DMS53 treated with DMSO at 0.1 percent for 48 hours (cell line): Measurements from ENCODE around the gene ATOSA.
A peak's percentile ranks its signal among the peaks of the same experiment; 100 is the strongest.

ENCODE experiments used
- DNase-seq: peaks from one replicate; lab custom pipeline; 2025; ENCODE audit not compliant: unreplicated experiment; lab: John Stamatoyannopoulos, UW

ATOSA gene

GRCh38 chr15:52679232-52680040 is at the start of gene ATOSA:
Gene ATOSA (minus strand): TSS chr15:52679388. CDS start chr15:52678021, 1,367 bp downstream.
- DNase-seq: peak; percentile 80

GRCh38 chr15:52728899-52729298 is 49.7 kb upstream of the ATOSA start:
- DNase-seq: no peak

GRCh38 chr15:52727815-52728214 is 48.6 kb upstream of the ATOSA start:
- DNase-seq: no peak

DNA sequence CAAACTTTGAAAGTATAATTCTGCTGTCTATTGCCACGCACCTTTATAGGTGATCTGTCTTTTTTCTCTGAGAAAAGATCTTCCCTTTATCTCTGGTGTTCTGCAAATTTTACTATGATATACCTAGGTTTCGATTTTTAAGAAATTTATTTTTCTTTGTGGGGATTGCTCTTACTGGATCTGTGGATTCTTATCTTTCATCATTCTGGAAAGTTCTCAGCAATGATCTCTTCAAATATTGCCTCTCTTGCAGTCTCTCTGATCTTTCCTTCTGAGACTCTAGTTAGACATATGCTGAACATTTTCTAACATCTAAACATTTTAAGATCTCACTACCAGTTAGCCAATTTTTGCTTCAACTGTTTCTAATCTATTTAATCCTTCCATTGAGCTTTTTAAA is 47.0 kb upstream of the ATOSA start:
- DNase-seq: no peak

GRCh38 chr15:52718551-52718950 is 39.4 kb upstream of the ATOSA start:
- no peak for DNase-seq

DNA sequence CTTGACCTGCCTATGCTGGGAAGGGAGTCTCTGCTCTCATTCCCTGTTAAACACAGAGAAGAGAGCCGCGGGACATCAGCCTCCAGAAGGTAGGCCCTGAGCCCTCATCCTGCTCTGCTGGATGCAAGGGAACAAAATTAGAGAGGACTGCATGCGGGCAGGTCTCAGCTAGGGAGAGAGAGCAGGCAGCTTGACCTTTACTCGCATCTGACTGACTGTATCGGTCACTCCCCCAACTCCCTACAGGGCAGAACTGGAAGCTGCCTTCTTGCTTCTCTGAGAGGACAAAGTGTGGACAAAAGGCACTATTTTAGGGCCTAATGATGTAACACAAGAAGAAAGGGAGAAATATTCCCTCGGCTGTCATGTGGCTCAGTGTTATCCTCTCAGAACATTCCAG is 38.7 kb upstream of the ATOSA start:
- DNase-seq: no peak

- DNase-seq: no peak
Measured at GRCh38 chr15:52717481-52717880, 38.3 kb upstream of the ATOSA start.

GRCh38 chr15:52716536-52716935 is 37.3 kb upstream of the ATOSA start:
- DNase-seq: no peak

- no peak for DNase-seq
Measured at GRCh38 chr15:52715411-52715810, 36.2 kb upstream of the ATOSA start.

GRCh38 chr15:52714968-52715367 is 35.8 kb upstream of the ATOSA start:
- no peak for DNase-seq

- no peak for DNase-seq
Measured at GRCh38 chr15:52710708-52711389, 31.7 kb upstream of the ATOSA start.

GRCh38 chr15:52710050-52710707 is 31.0 kb upstream of the ATOSA start:
- DNase-seq: no peak

DNA sequence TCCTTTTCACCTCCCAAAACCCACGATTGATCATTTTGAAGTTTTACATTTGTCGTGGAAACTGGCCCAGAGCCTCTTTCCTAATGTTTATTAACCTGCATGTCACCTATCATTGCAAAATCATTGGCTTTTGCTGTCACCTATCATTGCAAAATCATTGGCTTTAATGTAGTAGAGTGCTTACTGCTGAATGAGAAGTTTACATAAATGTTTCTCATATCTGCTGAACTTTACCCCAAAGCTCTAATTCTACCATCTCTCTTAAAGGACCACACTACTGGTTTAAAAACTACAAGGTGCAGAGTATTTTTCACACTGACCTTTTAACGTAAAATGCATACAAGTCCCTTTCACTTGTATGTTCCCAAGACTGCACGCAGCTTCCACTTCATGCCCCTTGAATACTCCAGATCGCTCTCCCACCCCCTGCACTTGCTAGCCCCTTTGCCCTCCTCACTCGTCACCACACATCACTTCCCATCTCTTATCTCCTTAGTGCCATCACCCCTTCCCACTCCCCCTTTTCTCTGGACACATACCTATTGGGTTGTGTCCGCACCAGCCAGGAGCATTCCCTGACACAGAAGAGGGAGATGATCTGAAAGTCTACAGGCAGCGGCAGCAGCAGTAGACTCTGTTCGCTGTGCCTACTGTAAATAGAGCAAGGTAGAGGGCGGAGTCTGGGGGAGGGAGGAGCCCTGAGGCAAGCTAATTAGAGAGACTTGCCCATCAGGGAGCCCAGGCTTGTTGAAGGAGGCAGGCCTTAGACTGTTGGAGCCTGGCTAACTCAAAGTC is 30.2 kb upstream of the ATOSA start:
- DNase-seq: no peak

DNA sequence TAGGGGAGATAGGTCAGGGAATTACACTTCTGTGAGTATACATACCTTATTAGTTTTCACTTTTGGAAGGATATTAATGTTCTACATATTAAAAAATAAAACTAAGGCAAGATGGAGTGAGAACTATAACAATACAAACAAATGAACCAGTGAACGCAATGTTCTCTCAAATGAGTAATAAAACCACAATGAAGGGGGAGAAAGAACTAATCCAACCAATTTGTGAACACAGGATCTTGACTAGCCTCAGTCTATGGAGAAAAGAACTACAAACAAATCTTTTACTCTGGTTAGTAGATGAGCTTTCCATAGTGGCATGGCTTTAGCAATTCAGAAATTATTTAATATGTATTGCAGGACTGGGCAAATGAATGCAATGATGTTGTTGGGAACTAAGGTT is 26.9 kb upstream of the ATOSA start:
- DNase-seq: no peak

DNA sequence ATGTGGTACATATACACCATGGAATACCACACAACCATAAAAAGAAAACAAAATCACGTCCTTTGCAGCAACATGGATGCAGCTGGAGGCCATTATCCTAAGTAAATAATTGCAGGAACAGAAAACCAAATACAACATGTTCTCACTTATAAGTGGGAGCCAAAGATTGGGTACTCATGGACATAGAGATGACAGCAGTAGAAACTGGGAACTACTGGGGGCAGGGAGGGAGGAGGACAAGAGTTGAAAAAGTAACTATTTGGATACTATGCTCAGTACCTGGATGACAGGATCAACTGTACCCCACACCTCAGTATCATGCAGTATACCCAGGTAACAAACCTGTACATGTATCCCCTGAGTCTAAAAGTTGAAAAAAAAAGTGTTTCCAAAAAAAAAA is 23.2 kb upstream of the ATOSA start:
- DNase-seq: no peak

DNA sequence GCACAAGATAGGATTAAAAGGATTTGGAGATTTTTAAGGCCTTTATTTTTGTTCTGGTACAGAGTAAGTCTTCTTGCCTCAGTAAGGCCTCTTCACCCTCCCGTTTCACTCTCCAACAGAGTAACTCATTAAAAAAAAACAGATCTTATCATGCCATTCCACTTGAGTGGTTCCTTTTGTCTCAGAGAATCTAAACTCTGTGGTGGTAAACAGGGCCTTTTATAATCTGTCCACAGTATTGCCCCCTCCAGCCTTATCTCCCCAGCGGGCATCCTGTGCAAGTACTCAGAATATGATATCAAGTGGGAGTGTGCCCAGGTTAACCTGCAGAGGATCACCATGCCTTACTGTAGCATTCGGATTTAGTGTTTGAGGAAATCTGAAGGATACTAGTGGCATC is 20.3 kb upstream of the ATOSA start:
- DNase-seq: no peak

DNA sequence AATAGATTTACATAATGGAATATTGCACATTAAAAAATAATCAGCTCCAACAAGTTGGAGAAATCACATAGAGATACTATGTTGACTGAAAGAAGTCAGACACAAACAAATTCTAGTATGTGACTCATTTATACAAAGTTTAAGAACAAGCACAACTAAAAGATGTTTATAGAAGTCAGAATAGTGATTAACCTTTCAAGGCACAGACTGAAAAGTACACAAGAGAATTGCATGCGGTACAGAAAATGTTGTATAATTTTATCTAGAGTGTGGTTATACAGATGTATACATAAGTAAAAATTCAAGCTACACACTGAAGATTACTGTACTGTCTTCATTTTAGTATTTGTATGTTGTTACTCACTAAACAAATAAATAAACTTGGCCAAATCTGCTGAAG is 19.3 kb upstream of the ATOSA start:
- no peak for DNase-seq

- DNase-seq: no peak
Measured at GRCh38 chr15:52697051-52697450, 17.9 kb upstream of the ATOSA start.

DNA sequence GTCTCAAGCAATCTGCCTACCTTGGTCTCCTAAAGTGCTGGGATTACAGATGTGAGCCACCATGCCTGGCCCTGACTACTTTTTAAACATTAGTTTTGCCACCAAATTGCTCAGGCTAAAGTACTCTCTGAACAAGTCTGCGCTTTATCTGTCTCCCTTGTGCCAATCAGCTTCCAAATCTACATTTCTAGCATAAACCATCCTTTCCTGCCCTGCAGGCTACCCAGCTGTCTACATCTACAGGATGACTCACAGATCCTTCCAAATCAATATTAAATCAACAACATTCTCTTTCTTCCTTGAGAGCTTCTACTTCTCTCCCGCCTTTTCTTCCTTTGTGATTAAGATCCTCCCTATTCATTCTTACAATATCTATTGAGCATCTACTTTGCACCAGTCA is 16.0 kb upstream of the ATOSA start:
- no peak for DNase-seq

GRCh38 chr15:52689562-52689961 is 10.4 kb upstream of the ATOSA start:
- DNase-seq: no peak

GRCh38 chr15:52683580-52683979 is 4.4 kb upstream of the ATOSA start:
- DNase-seq: no peak
